GM13977 (cell line): ENCODE data around the gene FBXO28.
"Not testable (repeated sequence)": the region's sequence is repeated elsewhere in the genome, so short reads cannot be mapped to it uniquely, and the experiment has no call there.

Source experiments
- DNase-seq: peaks from one replicate; pipeline ENCODE4 v3.0.0; 2012; ENCODE audit warnings: low spot score
- CTCF ChIP-seq: IDR thresholded peaks from 2 replicates; pipeline ENCODE4 v1.5.1; 2012; ENCODE audit warnings: mild to moderate bottlenecking, control low read depth; ENCODE audit not compliant: insufficient read depth; ENCODE audit errors: extremely low read depth, missing control alignments
- in situ Hi-C: fragments of 300-500 bp; cut with MboI; formaldehyde crosslinking; loops from one replicate; pipeline ENCODE4 v1.12.0; 2022; ENCODE audit warnings: low sequenced_read_pairs, low pct_unique_long_range_greater_than_20kb, mixed read lengths, inconsistent platforms; ENCODE audit not compliant: unreplicated experiment

FBXO28 gene

GRCh38 chr1:224205438-224205840 lies 91.5 kb downstream of the FBXO28 start:
- DNase-seq, result no peak
- in situ Hi-C loops, result no loop called here
- no peak for TF ChIP-seq CTCF

GRCh38 chr1:224205931-224206538 lies 92.1 kb downstream of the FBXO28 start:
- DNase-seq, in situ Hi-C loops: not testable (repeated sequence)

- DNase-seq, result no peak
- no peak for TF ChIP-seq CTCF
- in situ Hi-C loops, result no loop called here
Observed at GRCh38 chr1:224211206-224211962, 97.5 kb downstream of the FBXO28 start.
